WTC11 (cell line): Measurements from ENCODE around the gene AGBL1. TPM values are rescaled to one million over a fixed set of nuclear protein-coding genes. Genes with fewer than 3 reads are reported as not detected.

Experiments
- ATAC-seq: fragments of 200-7000 bp; cut with Tn5 transposase; 2 replicates; pipeline ENCODE4 v1.10.0; 2021; ENCODE audit warnings: mild to moderate bottlenecking, moderate library complexity
- CTCF ChIA-PET: fragments of 300-600 bp; sonication (Branson Sonifier 250); formaldehyde crosslinking; loops from one replicate; lab custom pipeline; 2021; ENCODE audit warnings: antibody characterized with exemption; lab: Charles Lee
- POLR2A ChIA-PET: fragments of 350-600 bp; sonication (Branson Sonifier 250); formaldehyde crosslinking; loops from one replicate; lab custom pipeline; 2021; ENCODE audit warnings: antibody characterized with exemption; lab: Charles Lee
- DNase-seq: peaks from one replicate; pipeline ENCODE4 v3.0.0; 2021; ENCODE audit warnings: low spot score
- H3K27ac Mint-ChIP-seq: 2 replicates; pipeline ENCODE4 v1.8.0; 2021; ENCODE audit warnings: mixed read lengths
- H3K27me3 Mint-ChIP-seq: 2 replicates; pipeline ENCODE4 v1.8.0; 2021; ENCODE audit warnings: low read depth, mild to moderate bottlenecking, moderate library complexity, mixed read lengths
- H3K36me3 Mint-ChIP-seq: 2 replicates; pipeline ENCODE4 v1.8.0; 2021; ENCODE audit warnings: mixed read lengths
- H3K4me1 Mint-ChIP-seq: 2 replicates; pipeline ENCODE4 v1.8.0; 2022; ENCODE audit warnings: mixed read lengths
- H3K4me3 Mint-ChIP-seq: 2 replicates; pipeline ENCODE4 v1.8.0; 2021; ENCODE audit warnings: mild to moderate bottlenecking, moderate library complexity, mixed read lengths
- H3K9me3 Mint-ChIP-seq: 2 replicates; pipeline ENCODE4 v1.8.0; 2021; ENCODE audit warnings: mixed read lengths
- CREM ChIP-seq: sonication (generic); formaldehyde crosslinking; IDR thresholded peaks from 2 replicates; pipeline ENCODE4 v1.8.1; 2022; ENCODE audit warnings: mild to moderate bottlenecking, missing genetic modification reagents, moderate library complexity
- GABPB1 ChIP-seq: sonication (generic); formaldehyde crosslinking; IDR thresholded peaks from 2 replicates; pipeline ENCODE4 v1.8.1; 2023; ENCODE audit warnings: mild to moderate bottlenecking, missing genetic modification reagents
- GTF2I ChIP-seq: fragments of 250-450 bp; sonication (Bioruptor Pico); conservative IDR thresholded peaks from 2 replicates; pipeline ENCODE4 v1.4.0; 2021; ENCODE audit warnings: mild to moderate bottlenecking
- IRF2 ChIP-seq: sonication (generic); formaldehyde crosslinking; IDR thresholded peaks from 2 replicates; pipeline ENCODE4 v1.8.0; 2022; ENCODE audit warnings: low read depth, missing genetic modification reagents, borderline replicate concordance
- JAZF1 ChIP-seq: fragments of 250-450 bp; sonication (Bioruptor Pico); IDR thresholded peaks from 2 replicates; pipeline ENCODE4 v1.9.0; 2021; ENCODE audit warnings: moderate library complexity, mild to moderate bottlenecking, inconsistent platforms
- KAT7 ChIP-seq: sonication (generic); formaldehyde crosslinking; IDR thresholded peaks from 2 replicates; pipeline ENCODE4 v1.8.1; 2023; ENCODE audit warnings: missing genetic modification reagents, mild to moderate bottlenecking, borderline replicate concordance
- NFE2L1 ChIP-seq: sonication (generic); formaldehyde crosslinking; IDR thresholded peaks from 2 replicates; pipeline ENCODE4 v1.8.1; 2023; ENCODE audit warnings: missing genetic modification reagents
- NFYB ChIP-seq: sonication (generic); formaldehyde crosslinking; conservative IDR thresholded peaks from 2 replicates; pipeline ENCODE4 v1.8.0; 2022; ENCODE audit warnings: low read depth, missing genetic modification reagents
- ZBTB21 ChIP-seq: sonication (generic); formaldehyde crosslinking; IDR thresholded peaks from 2 replicates; pipeline ENCODE4 v1.8.1; 2023; ENCODE audit warnings: mild to moderate bottlenecking, missing genetic modification reagents, borderline replicate concordance
- ZNF121 ChIP-seq: sonication (generic); formaldehyde crosslinking; IDR thresholded peaks from 2 replicates; pipeline ENCODE4 v1.8.0; 2023; ENCODE audit warnings: missing genetic modification reagents
- ZNF317 ChIP-seq: sonication (generic); formaldehyde crosslinking; IDR thresholded peaks from 2 replicates; pipeline ENCODE4 v1.8.1; 2023; ENCODE audit warnings: low read depth, mild to moderate bottlenecking, moderate library complexity, missing genetic modification reagents, borderline replicate concordance
- total RNA-seq: library from RNA; stranded (reverse); gene quantifications from 3 replicates; pipeline ENCODE4 v1.2.3, GENCODE V29; 2021
- TF ChIP-seq, protein P1 (sequence below): sonication (generic); formaldehyde crosslinking; IDR thresholded peaks from 2 replicates; pipeline ENCODE4 v1.8.1; 2022; ENCODE audit warnings: missing genetic modification reagents, borderline replicate concordance
- TF ChIP-seq, protein P2 (sequence below): sonication (generic); formaldehyde crosslinking; IDR thresholded peaks from 2 replicates; pipeline ENCODE4 v1.8.0; 2023; ENCODE audit warnings: missing genetic modification reagents, mild to moderate bottlenecking, borderline replicate concordance
- TF ChIP-seq, protein P3 (sequence below): sonication (generic); formaldehyde crosslinking; IDR thresholded peaks from 2 replicates; pipeline ENCODE4 v1.8.1; 2023; ENCODE audit warnings: mild to moderate bottlenecking, missing genetic modification reagents, borderline replicate concordance
- TF ChIP-seq, protein P4 (sequence below): fragments of 250-450 bp; sonication (Bioruptor Pico); conservative IDR thresholded peaks from 2 replicates; pipeline ENCODE4 v1.9.0; 2021; ENCODE audit warnings: mild to moderate bottlenecking
- TF ChIP-seq, protein P5 (sequence below): sonication (generic); formaldehyde crosslinking; conservative IDR thresholded peaks from 2 replicates; pipeline ENCODE4 v1.8.1; 2022; ENCODE audit warnings: mild to moderate bottlenecking, missing genetic modification reagents
- TF ChIP-seq, protein P6 (sequence below): sonication (generic); formaldehyde crosslinking; IDR thresholded peaks from 2 replicates; pipeline ENCODE4 v1.8.1; 2022; ENCODE audit warnings: mild to moderate bottlenecking, missing genetic modification reagents, moderate library complexity, borderline replicate concordance
- TF ChIP-seq, protein P7 (sequence below): sonication (generic); formaldehyde crosslinking; IDR thresholded peaks from 2 replicates; pipeline ENCODE4 v1.8.0; 2022; ENCODE audit warnings: mild to moderate bottlenecking, missing genetic modification reagents
- TF ChIP-seq, protein P8 (sequence below): sonication (generic); formaldehyde crosslinking; IDR thresholded peaks from 2 replicates; pipeline ENCODE4 v1.8.1; 2023; ENCODE audit warnings: mild to moderate bottlenecking, missing genetic modification reagents, moderate library complexity

Gene AGBL1
- total RNA-seq, 1 experiment from 2014 or later, result not detected

DNA sequence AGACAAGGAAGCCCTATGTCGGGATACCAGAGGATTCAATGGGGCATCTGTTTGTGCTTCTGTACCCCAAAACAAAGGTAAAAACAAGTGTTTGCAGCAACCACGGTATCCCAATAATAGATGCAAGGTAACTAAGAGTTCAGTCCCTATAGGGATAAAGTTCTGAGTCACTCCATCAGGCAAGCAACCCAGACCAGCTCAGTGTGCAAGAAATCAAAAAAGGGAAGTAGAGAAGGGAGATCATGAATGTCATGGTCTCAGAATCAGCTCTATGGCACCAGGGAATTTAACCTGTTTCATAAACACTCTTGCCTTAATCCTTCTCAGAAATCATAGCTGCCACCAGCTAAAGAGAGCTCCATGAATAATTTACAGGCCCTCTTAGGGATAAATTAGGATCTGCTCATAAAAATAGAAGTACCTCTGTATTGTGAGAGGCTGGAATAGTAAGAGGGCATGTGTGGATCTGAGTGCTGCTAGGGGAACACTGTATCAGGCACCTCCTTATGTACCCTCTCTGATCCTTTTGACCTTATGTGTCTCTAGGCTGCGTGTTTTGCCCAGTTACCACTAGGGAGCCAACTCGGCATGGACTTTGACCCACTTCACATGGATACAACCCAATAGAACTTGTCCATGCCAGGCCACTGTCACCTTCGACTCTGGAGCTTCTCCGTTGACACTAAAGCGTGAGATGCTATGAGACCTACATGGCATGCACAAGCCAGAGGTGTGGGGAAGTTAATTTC, 754.6 kb downstream of the AGBL1 start:
- no peak for DNase-seq
- H3K36me3 Mint-ChIP-seq, result no peaks in the 10 kb centered on the region
- CTCF ChIA-PET, result no interaction called here
- H3K4me3 Mint-ChIP-seq, result no peak overlapping the region
- H3K27me3 Mint-ChIP-seq, result no peaks in the 10 kb centered on the region
- POLR2A ChIA-PET, result no interaction called here
- H3K4me1 Mint-ChIP-seq, result peaks cover 8% of the 10 kb centered on the region
- TF ChIP-seq KAT7 (CRISPR knock-in tag) (no peak), ZNF121 (CRISPR knock-in tag) (no peak), NFYB (CRISPR knock-in tag) (no peak), GTF2I (no peak), NFE2L1 (CRISPR knock-in tag) (no peak), GABPB1 (CRISPR knock-in tag) (no peak), ZNF317 (CRISPR knock-in tag) (no peak), CREM (no peak), IRF2 (CRISPR knock-in tag) (no peak), JAZF1 (CRISPR knock-in tag) (no peak), ZBTB21 (CRISPR knock-in tag) (no peak)
- TF ChIP-seq, protein P1, sequence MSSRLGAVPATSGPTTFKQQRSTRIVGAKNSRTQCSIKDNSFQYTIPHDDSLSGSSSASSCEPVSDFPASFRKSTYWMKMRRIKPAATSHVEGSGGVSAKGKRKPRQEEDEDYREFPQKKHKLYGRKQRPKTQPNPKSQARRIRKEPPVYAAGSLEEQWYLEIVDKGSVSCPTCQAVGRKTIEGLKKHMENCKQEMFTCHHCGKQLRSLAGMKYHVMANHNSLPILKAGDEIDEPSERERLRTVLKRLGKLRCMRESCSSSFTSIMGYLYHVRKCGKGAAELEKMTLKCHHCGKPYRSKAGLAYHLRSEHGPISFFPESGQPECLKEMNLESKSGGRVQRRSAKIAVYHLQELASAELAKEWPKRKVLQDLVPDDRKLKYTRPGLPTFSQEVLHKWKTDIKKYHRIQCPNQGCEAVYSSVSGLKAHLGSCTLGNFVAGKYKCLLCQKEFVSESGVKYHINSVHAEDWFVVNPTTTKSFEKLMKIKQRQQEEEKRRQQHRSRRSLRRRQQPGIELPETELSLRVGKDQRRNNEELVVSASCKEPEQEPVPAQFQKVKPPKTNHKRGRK (CRISPR knock-in tag), result no peak
- TF ChIP-seq, protein P2, sequence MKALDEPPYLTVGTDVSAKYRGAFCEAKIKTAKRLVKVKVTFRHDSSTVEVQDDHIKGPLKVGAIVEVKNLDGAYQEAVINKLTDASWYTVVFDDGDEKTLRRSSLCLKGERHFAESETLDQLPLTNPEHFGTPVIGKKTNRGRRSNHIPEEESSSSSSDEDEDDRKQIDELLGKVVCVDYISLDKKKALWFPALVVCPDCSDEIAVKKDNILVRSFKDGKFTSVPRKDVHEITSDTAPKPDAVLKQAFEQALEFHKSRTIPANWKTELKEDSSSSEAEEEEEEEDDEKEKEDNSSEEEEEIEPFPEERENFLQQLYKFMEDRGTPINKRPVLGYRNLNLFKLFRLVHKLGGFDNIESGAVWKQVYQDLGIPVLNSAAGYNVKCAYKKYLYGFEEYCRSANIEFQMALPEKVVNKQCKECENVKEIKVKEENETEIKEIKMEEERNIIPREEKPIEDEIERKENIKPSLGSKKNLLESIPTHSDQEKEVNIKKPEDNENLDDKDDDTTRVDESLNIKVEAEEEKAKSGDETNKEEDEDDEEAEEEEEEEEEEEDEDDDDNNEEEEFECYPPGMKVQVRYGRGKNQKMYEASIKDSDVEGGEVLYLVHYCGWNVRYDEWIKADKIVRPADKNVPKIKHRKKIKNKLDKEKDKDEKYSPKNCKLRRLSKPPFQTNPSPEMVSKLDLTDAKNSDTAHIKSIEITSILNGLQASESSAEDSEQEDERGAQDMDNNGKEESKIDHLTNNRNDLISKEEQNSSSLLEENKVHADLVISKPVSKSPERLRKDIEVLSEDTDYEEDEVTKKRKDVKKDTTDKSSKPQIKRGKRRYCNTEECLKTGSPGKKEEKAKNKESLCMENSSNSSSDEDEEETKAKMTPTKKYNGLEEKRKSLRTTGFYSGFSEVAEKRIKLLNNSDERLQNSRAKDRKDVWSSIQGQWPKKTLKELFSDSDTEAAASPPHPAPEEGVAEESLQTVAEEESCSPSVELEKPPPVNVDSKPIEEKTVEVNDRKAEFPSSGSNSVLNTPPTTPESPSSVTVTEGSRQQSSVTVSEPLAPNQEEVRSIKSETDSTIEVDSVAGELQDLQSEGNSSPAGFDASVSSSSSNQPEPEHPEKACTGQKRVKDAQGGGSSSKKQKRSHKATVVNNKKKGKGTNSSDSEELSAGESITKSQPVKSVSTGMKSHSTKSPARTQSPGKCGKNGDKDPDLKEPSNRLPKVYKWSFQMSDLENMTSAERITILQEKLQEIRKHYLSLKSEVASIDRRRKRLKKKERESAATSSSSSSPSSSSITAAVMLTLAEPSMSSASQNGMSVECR (CRISPR knock-in tag), result no peak
- TF ChIP-seq, protein P3, sequence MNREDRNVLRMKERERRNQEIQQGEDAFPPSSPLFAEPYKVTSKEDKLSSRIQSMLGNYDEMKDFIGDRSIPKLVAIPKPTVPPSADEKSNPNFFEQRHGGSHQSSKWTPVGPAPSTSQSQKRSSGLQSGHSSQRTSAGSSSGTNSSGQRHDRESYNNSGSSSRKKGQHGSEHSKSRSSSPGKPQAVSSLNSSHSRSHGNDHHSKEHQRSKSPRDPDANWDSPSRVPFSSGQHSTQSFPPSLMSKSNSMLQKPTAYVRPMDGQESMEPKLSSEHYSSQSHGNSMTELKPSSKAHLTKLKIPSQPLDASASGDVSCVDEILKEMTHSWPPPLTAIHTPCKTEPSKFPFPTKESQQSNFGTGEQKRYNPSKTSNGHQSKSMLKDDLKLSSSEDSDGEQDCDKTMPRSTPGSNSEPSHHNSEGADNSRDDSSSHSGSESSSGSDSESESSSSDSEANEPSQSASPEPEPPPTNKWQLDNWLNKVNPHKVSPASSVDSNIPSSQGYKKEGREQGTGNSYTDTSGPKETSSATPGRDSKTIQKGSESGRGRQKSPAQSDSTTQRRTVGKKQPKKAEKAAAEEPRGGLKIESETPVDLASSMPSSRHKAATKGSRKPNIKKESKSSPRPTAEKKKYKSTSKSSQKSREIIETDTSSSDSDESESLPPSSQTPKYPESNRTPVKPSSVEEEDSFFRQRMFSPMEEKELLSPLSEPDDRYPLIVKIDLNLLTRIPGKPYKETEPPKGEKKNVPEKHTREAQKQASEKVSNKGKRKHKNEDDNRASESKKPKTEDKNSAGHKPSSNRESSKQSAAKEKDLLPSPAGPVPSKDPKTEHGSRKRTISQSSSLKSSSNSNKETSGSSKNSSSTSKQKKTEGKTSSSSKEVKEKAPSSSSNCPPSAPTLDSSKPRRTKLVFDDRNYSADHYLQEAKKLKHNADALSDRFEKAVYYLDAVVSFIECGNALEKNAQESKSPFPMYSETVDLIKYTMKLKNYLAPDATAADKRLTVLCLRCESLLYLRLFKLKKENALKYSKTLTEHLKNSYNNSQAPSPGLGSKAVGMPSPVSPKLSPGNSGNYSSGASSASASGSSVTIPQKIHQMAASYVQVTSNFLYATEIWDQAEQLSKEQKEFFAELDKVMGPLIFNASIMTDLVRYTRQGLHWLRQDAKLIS (CRISPR knock-in tag), result no peak
- TF ChIP-seq, protein P4, sequence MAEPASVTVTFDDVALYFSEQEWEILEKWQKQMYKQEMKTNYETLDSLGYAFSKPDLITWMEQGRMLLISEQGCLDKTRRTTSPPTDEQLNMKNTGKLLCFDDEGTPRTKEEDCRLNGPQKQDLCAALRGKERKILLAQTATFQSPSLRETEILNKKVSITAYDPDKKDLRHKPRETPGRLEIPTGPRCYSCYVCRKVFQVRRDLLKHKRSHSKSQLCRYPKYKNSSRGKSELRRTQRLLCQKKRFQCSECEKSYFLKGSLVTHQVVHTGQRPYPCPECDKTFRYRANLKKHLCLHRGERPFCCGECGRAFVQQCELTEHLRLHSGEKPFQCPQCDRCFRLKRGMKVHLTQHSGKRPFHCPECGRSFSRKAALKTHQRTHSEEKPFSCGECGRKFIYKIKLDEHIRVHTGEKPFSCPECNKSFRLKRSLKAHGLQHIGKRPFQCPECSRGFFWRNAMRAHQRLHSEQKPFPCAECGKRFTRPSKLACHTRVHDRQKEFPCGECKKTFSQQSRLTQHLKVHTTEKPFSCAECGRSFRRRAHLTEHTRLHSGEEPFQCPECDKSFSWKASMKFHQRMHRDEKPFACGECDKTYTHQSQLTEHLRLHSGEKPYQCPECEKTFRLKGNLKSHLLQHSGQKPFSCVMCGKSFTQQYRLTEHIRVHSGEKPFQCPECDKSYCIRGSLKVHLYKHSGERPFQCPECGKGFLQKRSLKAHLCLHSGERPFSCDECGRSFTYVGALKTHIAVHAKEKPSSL (CRISPR knock-in tag), result no peak
- TF ChIP-seq, protein P5, sequence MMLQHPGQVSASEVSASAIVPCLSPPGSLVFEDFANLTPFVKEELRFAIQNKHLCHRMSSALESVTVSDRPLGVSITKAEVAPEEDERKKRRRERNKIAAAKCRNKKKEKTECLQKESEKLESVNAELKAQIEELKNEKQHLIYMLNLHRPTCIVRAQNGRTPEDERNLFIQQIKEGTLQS (CRISPR knock-in tag), result no peak
- TF ChIP-seq, protein P6, sequence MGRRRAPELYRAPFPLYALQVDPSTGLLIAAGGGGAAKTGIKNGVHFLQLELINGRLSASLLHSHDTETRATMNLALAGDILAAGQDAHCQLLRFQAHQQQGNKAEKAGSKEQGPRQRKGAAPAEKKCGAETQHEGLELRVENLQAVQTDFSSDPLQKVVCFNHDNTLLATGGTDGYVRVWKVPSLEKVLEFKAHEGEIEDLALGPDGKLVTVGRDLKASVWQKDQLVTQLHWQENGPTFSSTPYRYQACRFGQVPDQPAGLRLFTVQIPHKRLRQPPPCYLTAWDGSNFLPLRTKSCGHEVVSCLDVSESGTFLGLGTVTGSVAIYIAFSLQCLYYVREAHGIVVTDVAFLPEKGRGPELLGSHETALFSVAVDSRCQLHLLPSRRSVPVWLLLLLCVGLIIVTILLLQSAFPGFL, result no peak
- TF ChIP-seq, protein P7, sequence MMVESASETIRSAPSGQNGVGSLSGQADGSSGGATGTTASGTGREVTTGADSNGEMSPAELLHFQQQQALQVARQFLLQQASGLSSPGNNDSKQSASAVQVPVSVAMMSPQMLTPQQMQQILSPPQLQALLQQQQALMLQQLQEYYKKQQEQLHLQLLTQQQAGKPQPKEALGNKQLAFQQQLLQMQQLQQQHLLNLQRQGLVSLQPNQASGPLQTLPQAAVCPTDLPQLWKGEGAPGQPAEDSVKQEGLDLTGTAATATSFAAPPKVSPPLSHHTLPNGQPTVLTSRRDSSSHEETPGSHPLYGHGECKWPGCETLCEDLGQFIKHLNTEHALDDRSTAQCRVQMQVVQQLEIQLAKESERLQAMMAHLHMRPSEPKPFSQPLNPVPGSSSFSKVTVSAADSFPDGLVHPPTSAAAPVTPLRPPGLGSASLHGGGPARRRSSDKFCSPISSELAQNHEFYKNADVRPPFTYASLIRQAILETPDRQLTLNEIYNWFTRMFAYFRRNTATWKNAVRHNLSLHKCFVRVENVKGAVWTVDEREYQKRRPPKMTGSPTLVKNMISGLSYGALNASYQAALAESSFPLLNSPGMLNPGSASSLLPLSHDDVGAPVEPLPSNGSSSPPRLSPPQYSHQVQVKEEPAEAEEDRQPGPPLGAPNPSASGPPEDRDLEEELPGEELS (CRISPR knock-in tag), result no peak
- TF ChIP-seq, protein P8, sequence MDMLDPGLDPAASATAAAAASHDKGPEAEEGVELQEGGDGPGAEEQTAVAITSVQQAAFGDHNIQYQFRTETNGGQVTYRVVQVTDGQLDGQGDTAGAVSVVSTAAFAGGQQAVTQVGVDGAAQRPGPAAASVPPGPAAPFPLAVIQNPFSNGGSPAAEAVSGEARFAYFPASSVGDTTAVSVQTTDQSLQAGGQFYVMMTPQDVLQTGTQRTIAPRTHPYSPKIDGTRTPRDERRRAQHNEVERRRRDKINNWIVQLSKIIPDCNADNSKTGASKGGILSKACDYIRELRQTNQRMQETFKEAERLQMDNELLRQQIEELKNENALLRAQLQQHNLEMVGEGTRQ (CRISPR knock-in tag), result no peak
- TF ChIP-seq, all 79 proteins: peak for 0
- H3K27ac Mint-ChIP-seq, result no peak overlapping the region
- no peak for ATAC-seq
- peaks cover 18% of the 10 kb centered on the region for H3K9me3 Mint-ChIP-seq
